CD4-positive, alpha-beta T cell treated with Interleukin-17A for 4 hours (primary cell): ENCODE data around the gene CROCC2.

Experiments
- DNase-seq: peaks from one replicate; pipeline ENCODE4 v3.0.0-alpha.2; 2020; ENCODE audit warnings: mixed read lengths

The CROCC2 gene

DNA sequence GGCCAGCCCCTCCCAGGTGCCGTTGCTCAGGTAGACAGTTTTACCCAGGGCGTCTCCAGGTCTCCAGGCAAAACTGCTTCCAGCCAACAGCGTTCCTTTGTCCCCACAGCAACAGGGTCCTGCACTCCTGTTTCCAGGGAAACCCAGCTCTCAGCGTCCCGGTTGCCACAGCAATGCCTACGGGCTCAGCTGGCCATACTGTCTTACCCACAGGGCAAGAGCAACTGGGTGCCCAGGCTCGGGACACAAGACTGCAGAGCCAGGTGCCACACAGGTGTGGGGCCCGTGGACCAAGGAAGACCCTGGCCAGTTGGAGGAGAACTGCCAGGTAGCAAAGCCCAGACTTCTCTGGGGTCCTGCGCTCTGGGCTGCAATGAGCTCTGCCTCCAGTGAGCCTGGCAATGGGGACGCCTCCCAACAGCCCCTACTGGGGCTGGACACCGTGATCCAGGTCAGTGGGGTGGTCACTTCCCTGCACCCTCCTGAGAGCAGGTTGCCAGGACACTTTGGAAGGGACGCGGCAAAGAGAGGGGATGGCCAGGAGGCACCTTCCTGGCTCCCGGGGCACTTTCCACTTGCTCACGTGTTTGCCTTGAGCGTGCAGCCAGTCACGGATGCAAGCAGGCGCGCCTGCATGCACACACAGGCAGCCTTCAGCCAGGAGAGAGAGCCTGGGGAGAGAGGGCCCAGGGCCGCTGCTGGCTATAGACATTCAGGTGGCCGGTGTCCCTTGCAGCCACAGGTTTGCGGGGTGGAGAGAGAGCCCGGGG lies at the start of gene CROCC2:
Gene CROCC2, plus strand, starts transcription at position 196 of the 770 bp plus-strand sequence. Its CDS starts 178 bp downstream, at position 374.
- no peak for DNase-seq

DNA sequence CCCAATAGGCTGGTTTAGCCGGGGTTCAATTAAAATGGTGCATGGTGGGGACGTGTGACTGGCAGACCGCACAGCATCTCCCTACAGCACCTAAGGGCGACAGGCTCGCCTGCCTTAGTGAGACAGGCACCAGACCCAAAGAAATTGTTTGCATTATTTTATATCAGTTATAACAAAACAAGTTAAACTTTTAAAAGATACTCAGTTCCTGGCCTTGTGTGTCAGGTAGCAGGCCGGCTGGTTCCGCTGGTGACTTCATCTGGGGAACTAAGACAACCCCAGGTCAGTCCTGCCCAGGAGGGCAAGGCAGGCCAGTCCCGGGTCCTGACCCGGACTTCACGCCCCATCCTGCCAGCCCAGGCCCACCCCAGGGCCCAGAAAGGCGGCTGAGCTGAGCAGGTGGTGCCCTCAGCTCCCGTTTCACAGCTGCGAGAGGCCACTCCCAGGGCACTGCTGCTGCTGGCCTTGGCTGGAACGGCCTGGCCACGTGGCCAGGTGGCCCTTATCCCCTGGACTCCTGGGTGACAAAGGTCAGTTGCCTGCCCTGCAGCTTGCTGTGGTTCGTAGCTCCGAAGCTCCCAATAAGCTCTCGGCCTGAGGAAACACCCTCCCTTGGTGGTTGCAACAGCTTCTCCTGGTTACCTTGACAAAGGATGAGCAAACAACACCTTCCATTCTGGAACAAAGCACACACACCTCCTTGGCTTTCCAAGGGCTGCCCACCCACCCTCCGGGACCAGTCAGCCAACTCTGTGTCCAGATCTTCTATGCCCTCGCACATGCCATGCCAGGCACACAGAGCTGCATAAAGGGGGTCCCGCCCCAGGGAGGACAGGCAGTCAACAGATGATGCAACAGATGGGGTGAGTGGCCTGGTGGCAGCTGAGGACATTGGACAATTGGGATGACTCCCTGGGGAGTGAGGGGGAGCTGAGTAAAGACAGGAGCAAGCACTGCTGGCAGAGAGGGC lies 48.8 kb upstream of the CROCC2 start:
- DNase-seq: no peak

DNA sequence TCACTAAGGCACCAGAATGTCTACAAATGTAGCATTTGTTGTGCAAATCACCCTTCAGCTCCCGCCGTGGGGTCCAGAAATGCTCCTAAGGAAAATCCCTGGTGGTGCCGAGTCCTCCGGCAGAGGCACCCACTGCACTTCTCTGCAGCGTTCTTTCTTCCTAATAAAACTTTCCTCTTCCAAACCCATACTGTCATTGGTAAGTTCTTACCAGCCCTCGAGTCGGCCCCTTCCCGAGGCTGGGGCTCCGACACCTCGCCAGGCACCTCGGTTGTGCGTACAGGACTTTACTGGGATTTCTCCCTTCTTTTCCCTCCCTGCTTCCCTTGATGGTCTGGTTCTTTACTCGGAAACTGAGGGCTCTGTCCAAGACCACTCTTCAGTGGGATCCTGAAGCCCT lies 47.8 kb upstream of the CROCC2 start:
- no peak for DNase-seq

DNA sequence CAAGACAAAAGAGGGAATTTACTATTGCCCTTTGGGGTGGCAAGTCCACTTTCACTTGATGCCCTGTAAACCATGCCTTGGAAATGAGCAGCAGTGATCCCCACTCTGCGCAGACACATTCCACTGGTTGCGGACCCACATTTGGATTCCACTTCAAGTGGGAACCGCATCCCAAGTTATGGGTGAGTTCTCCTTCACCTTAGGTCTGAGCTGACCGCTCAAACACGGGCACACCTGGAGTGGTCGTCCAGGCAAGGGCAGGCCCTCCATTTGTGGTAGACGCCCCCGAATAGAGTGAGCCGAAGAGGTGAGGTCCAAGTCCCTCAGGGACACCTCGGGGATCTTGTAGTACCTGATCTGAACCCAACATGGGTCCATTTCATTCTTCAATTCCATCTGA lies 47.3 kb upstream of the CROCC2 start:
- no peak for DNase-seq

DNA sequence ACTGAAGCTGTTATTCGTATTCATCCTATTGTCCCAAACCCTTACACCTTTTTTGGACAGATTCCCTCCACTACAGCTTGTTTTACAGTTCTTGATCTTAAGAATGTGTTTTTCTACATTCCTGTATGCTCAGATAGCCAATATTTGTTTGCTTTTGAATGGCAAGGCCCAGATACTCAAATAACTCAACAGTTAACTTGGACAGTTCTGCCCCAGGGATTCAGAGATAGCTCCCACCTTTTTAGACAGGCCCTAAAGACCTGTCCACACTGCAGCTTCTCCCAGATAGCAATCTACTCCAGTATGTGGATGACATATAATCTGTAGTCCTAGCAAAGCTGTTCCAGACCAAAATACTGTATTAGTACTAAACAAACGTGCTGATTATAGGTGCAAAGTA lies 44.6 kb upstream of the CROCC2 start:
- no peak for DNase-seq

DNA sequence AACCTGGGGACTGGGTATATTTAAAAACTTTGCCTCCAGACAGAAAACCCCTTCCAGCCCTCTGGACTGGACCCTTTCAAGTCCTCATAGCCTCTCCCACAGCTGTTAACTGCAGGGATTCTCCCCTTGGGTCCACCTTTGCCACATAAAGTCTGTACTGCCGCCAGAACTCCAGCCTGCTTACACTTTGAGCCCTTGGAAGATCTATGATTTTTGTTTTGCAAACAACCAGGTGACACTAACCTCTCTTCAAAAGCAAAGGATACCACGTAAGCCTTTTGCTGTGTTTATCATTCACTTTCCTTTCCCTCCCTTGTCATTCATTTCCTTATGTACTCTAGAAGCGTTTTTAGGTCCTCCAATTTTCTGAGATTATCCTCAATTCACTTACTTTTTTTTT lies 41.7 kb upstream of the CROCC2 start:
- DNase-seq: no peak

DNA sequence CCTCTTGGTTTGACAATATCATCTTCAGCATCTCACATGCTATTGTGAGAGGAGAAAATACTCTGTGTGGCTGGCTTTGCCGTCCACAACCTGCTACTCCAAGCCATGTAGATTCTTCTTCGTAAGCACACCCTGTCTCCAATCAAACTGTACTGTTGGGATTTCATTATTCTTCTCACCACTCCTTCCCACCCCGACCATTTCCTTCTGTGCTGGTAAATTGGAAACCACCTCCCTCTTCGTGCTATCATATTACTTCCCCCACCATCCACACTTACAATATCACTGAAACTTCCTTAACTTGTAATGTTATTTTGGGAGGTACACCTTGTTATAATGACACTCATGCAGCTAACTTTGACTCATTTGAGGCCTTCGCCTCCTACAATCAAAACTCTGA lies 40.7 kb upstream of the CROCC2 start:
- DNase-seq: no peak

DNA sequence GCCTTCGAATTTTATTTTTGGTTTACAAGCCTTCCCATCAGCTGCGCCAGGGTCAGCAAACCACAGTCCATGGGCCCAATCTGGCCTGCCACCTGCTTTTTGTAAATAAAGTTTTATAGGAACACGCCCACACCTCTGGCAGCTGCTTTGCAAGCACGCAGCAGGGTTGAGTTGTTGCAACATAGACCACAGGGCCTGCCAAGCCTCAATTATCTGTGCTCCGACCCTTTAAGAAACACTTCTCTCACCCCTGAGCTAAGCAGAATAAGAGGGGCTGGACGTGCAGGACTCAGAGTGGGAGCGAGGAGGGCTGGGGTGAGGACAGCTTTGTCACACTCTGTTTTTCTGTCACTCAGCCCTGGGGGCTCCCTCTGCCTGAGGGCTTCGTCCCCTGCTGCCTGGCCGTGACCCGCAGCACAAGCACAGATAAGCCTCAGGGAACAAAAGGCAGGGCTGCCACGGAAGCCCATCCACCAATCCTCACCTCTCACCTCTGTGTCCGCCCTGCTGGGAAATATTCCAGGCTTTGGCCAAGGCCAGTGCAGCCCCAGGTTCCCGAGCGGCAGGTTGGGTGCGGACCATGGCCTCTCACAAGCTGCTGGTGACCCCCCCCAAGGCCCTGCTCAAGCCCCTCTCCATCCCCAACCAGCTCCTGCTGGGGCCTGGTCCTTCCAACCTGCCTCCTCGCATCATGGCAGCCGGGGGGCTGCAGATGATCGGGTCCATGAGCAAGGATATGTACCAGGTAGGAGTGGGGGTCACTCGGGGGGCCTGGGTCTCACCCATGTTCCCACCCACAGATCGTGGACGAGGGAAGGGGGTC lies 37.6 kb upstream of the CROCC2 start, which contains the start of gene AGXT:
Gene AGXT, plus strand, starts transcription at position 539 of the 823 bp plus-strand sequence. Its CDS starts 42 bp downstream, at position 581.
- DNase-seq: no peak

DNA sequence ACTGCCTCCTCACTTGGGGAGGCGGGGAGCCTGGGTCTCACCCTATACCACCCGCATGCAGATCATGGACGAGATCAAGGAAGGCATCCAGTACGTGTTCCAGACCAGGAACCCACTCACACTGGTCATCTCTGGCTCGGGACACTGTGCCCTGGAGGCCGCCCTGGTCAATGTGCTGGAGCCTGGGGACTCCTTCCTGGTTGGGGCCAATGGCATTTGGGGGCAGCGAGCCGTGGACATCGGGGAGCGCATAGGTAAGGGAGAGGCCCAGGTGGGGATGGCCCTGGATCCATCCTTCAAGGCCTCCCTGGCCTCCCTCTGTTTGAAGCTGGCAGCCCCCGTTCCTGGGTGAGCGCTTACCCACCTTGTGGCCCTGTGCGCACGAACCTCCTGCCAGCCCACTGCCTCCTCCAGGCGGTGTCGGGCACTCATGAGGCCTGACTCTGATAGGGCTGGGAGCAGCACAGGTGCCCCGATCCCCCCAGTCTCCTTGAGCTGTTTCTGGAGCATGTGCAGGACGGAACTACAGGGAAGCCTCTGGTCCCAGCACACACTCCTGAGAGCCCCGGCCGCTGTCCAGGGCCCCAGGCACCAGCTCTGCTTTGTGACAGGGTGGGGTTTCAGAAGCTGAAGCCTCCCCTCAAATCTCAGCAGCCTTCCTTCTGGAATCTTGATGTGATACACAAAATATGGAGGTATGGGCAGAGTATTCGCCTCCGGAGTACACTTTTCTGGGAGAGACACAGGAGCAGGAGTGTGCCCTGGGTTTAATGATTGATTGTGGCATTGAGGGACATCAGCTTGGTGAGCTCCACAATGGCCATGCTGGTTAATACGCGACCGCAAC lies 36.8 kb upstream of the CROCC2 start:
- DNase-seq: no peak

DNA sequence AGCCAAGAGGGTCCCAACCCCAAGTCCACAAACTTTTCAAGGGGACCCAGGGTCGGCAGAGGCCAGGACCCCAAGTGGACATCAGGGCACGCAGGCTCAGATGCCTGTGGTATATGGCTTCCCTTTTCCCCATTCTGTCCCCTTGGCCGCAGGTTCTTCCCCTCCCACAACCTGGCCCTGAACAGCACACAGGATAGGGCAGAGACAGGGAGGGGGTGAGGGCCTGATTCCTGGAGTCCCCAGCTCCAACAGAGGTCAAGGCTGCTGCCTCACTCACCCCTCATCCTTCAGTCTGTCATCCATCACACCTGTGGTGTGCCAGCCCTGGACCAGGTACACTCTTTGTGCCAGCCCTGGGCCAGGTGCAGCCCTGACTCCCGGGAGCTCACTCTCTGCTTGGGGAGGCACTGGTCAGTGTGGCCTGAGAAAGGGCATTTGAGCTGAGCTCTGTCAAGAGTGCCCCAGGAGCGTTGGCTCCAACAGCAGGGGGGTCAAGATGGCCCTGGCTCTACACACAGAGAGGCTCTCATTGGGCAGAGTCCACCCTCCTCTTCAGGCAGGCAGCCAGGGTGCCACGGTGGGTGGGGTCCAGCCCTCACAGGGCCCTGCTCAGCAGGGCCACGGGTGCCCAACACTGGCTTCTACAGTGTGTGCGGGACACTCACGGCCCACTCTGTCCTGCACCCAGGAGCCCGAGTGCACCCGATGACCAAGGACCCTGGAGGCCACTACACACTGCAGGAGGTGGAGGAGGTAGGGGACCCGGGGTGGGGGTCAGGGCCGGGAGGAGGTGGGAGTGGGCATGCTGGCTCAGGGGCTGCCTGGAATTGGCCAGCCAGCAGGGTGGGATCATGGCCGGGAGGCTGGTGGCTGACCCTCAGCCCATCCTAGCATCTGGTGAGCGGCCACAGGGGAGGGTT lies 35.9 kb upstream of the CROCC2 start:
- no peak for DNase-seq

DNA sequence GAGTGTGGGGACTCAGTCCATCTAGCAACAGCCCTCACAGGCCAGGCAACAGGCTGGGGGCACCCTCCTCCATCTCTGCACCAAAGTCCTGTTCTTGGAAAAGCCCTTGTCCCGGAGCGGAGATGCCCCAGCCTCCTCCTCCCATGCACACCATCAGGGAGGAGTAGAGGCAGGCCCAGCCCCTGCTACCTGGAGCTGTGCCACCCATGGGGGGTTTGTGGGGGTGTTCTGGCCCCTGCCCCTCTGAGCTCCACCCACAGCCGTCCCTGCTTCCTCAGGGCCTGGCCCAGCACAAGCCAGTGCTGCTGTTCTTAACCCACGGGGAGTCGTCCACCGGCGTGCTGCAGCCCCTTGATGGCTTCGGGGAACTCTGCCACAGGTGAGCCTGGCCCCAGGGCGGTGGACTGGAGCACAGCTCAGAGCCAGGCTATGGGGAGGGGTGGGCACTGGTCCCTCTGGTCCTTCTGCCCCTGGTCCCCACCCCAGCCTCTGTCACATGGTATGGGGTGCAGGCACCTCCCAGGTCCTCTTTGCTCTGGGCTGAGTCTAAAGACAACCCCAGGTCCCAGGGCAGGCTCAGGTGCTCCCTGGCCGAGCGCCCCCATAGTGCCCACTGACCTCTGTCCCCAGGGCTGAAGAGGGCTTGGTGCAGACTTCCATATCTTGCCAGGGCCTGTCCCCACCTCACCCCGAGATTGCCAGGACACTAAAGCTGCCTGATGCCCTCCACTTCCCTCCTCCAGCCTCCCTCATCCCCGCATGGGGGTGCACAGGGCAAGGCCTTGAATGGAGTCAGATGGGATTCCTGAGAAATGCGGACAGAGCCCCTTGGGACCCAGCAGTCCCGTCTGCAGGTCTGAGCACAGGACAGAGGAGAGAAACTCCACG lies 34.8 kb upstream of the CROCC2 start:
- no peak for DNase-seq

DNA sequence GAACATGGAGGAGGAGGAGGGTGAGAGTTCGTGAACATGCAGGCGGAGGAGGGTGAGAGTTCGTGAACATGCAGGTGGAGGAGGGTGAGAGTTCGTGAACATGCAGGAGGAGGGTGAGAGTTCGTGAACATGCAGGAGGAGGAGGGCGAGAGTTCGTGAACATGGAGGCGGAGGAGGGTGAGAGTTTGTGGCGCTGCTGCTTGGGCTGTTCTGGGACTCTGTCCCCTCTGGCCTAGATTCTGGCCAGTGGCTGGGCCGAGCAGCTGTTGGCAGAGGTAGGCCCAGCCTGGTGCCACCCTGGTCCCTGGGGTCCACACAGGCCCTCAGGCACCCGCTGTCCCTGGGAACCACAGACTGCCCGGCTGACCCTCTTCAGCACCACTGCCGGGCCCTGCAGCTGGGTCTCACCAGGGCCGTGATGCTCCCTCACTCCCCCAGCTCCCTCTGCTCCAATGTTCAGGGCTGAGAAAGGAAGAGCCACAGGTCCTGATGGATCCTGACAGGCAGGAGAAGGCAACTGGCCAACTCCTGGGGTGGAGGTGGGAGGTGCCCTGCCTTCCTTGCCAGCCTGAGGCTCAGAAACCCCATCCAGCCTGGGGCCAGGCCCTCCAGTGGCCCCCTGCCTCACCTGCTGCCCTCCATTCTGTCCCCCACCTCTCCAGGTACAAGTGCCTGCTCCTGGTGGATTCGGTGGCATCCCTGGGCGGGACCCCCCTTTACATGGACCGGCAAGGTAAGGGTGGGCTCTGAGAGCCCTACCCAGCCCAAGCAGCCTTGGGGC lies 33.6 kb upstream of the CROCC2 start:
- DNase-seq: no peak

DNA sequence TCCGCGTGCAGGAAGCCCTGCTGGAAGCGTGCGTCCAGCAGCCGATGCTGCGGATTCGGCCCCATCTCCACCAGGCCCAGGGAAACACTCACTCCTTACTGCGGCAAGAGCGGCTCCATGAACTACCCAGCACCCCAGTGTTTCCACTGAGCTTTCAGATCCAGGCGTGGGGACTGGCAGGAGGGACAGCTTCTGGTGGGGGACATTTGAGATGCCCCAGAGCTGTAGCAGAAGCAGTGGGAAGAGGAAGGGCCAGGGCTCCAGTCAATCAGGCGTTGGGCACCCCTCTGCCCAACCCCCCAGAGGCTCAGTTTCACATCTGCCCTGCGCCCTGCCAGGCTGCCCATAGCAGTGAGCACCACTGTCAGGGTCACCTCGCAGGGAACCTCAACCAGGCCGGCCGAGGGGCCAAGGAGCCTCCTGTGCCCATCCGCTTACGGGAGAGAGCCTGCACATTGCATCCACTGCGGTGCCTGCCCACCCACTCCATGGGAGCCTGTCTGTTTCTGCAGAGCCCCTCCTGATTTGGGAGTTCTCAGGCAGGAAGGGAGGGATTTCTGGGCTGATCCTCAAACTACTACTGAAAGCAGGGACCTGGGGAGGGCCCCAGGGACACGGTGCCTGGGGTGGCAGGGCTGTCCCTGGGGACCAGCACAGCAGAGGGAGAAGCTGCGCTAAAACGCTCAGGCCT lies 32.9 kb upstream of the CROCC2 start:
- DNase-seq: no peak

DNA sequence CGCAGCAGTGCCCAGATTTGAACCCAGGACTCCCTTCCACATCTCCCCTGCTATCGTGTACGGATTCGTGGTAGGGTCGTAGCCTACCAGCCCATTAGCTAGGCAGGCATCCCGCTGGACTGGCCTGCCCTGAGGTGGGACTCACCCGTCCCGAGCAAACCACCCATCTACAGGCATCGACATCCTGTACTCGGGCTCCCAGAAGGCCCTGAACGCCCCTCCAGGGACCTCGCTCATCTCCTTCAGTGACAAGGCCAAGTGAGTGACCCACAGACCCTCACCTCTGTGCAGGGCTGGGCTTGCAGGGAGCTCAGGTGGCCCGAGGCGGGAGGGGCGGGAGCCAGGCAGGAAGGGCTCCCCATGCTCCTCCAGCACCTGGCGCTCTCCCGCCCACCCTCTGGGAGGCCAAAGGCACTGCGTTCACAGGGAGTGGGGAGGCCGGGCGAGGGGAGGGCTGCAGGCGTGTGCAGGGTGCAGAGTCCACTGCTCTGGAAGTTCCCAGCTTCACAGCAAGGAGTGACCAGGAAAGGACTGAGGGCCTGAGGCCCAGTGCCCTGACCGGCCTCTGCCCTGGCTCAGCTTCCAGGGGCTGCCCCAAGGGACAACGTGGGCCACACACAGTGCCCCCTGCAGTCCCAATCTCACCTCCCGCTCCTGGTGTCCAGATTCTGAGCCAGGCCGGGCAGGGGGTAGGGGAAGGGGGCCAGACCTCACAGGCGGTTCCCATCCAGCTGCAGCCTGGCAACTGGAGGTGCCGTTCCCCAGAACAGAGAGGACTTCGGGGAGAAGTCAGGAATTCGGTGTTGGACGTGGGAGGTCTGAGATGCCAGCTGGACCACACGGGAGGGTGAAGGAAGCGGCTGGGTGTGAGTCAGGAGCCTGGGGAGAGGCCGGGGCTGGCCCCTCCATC lies 32.1 kb upstream of the CROCC2 start:
- DNase-seq: no peak

DNA sequence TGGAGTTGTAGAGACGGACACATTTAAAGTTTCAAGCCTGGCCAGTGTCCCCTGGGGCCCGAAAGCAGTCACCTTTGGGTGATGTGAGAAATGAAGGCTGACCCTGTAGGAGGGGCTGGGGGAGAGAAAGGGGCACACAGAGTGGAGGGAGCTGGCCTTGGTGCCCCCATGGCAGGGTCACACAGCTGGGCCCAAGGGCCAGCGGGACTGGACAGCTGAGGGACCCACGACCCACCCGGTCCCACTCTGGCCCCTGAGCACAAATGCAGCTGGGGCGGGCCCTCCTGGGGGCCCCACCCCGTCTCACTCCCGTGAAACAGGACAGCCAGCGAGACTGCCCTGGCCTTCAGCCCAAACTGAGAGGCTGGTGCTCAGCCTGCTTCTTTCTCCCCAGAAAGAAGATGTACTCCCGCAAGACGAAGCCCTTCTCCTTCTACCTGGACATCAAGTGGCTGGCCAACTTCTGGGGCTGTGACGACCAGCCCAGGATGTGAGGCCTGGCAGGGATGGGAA lies 31.4 kb upstream of the CROCC2 start:
- no peak for DNase-seq

DNA sequence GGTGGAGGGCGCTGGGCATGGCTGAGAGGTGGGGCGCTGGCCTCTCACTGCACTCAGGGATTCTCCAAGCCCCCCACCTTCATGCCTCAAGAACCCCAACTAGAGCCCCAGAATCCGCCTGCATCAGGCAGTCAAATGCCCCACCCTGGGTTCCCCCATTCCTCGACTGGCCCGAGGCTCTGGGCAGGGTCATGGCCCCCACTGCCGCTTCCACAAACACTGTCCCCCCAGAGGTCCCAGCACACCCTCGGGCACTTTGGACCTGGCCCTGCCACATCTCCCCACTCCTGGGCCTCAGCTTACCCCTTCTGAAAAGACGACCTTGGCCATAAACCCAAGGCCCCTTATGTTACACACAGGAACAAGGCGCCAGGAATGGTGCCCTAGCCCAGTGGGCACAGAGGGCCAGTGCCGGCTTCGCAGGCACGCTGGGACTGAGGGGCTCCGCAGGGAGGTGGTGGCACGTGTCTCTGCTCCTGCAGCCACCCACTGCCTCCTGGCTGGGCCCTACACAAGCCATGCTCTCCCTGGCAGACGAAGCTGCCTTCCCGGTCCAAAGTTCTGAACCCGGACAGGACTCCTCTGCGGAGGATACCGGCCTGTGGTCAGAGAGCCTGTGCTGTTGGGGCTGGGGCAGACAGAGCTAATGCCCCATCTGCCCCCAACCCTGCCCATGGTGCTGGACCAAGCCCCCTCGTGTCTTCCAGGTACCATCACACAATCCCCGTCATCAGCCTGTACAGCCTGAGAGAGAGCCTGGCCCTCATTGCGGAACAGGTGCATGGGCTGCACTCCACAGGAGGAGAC lies 30.7 kb upstream of the CROCC2 start:
- DNase-seq: no peak
